ENCODE results near the gene DDHD1.

The DDHD1 gene

DNA sequence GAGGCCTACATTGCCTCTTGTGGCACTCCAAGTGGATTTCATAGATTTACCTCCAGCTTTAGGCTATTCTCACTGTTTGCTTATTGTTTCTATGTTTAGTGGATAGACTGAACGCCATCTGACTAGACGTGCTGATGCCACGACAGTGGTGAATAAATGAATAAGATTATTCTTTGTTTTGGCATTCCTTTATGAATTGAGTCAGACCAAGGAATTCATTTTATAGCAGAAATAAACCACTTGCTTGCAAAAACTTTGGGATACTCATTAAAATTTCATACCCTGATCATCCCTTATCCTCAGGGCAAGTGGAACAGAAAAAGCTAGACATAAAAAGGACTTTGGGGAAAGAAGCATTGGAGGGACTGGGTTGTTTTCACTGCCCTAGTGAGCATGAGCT, 130.5 kb downstream of the DDHD1 start:
- Histone ChIP-seq H3K9me3 (ENCODE audit: insufficient read depth, low read depth, low read length) (no peaks in the 10 kb centered on the region), H3K36me3 (ENCODE audit: insufficient read depth, low read length) (no peaks in the 10 kb centered on the region), H2AFZ (ENCODE audit: low read length) (no peak overlapping the region), H3K4me3 (ENCODE audit: low read length, poor library complexity, severe bottlenecking) (no peak overlapping the region), H3F3A (ENCODE audit: low read depth) (no peaks in the 10 kb centered on the region), H3K79me2 (ENCODE audit: insufficient read depth, low read length) (no peaks in the 10 kb centered on the region), H3K9ac (ENCODE audit: low read depth, low read length, poor library complexity, severe bottlenecking) (no peak overlapping the region), H4K20me1 (ENCODE audit: insufficient read depth, low read length, poor library complexity, severe bottlenecking) (no peaks in the 10 kb centered on the region), H3K4me2 (ENCODE audit: low read depth, low read length, poor library complexity, severe bottlenecking) (no peak overlapping the region), H3K4me1 (ENCODE audit: insufficient read depth, low read length, poor library complexity, severe bottlenecking) (no peaks in the 10 kb centered on the region), H3K27me3 (ENCODE audit: insufficient read depth, low read length, poor library complexity, severe bottlenecking) (no peaks in the 10 kb centered on the region), H3K9me2 (replicated peaks; ENCODE audit: low read depth, low read length) (no peaks in the 10 kb centered on the region)
- TF ChIP-seq, protein P1, sequence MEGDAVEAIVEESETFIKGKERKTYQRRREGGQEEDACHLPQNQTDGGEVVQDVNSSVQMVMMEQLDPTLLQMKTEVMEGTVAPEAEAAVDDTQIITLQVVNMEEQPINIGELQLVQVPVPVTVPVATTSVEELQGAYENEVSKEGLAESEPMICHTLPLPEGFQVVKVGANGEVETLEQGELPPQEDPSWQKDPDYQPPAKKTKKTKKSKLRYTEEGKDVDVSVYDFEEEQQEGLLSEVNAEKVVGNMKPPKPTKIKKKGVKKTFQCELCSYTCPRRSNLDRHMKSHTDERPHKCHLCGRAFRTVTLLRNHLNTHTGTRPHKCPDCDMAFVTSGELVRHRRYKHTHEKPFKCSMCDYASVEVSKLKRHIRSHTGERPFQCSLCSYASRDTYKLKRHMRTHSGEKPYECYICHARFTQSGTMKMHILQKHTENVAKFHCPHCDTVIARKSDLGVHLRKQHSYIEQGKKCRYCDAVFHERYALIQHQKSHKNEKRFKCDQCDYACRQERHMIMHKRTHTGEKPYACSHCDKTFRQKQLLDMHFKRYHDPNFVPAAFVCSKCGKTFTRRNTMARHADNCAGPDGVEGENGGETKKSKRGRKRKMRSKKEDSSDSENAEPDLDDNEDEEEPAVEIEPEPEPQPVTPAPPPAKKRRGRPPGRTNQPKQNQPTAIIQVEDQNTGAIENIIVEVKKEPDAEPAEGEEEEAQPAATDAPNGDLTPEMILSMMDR (conservative IDR thresholded peaks at IDR 0.05; ENCODE audit: low read length): no peak
- no peak for TF ChIP-seq EZH2phosphoT487 (IDR thresholded peaks at IDR 0.05; ENCODE audit: borderline replicate concordance)

DNA sequence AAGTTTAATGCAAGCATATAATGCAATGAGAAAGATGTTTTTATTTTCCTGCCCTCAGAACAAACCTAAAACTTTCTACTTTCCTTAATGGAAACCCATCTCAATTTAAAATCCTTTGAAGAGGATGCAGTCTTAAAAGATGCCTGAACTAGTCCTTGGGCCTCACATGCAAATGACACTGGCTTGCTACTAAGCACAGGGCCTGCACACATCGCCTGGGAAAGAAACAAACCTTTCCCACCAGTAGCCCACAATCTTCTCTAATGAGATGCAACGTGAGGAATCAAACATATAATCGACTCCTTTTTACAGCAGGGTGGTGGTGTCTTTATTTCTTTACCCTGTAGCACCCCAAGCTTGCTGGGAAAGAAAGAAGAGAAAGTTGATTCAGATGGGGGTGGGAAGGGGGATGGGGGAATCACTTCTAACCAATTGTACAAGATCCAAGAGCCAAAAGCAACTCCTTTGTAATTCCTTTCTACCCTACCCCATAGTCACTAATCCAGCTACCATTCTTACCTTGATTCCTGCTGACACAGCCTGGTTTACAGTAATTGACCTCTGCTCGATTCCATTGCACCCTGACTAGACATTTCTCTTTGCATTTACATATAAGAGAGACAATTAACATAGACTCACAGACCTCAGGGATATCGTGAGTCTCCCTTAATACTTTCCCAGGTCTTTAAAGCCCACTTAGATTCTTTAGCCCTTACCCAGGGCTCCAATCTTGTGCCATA, 132.8 kb downstream of the DDHD1 start:
- Histone ChIP-seq H3F3A (ENCODE audit: low read depth) (no peaks in the 10 kb centered on the region), H3K27me3 (ENCODE audit: insufficient read depth, low read length, poor library complexity, severe bottlenecking) (no peaks in the 10 kb centered on the region), H3K9me2 (replicated peaks; ENCODE audit: low read depth, low read length) (no peaks in the 10 kb centered on the region), H3K4me3 (ENCODE audit: low read length, poor library complexity, severe bottlenecking) (no peak overlapping the region), H4K20me1 (ENCODE audit: insufficient read depth, low read length, poor library complexity, severe bottlenecking) (no peaks in the 10 kb centered on the region), H3K79me2 (ENCODE audit: insufficient read depth, low read length) (no peaks in the 10 kb centered on the region), H3K36me3 (ENCODE audit: insufficient read depth, low read length) (no peaks in the 10 kb centered on the region), H2AFZ (ENCODE audit: low read length) (no peak overlapping the region), H3K4me2 (ENCODE audit: low read depth, low read length, poor library complexity, severe bottlenecking) (no peak overlapping the region), H3K9ac (ENCODE audit: low read depth, low read length, poor library complexity, severe bottlenecking) (no peak overlapping the region), H3K9me3 (ENCODE audit: insufficient read depth, low read depth, low read length) (no peaks in the 10 kb centered on the region), H3K4me1 (ENCODE audit: insufficient read depth, low read length, poor library complexity, severe bottlenecking) (no peaks in the 10 kb centered on the region)
- TF ChIP-seq EZH2phosphoT487 (IDR thresholded peaks at IDR 0.05; ENCODE audit: borderline replicate concordance): no peak
- TF ChIP-seq, protein P1 (conservative IDR thresholded peaks at IDR 0.05; ENCODE audit: low read length): no peak

DNA sequence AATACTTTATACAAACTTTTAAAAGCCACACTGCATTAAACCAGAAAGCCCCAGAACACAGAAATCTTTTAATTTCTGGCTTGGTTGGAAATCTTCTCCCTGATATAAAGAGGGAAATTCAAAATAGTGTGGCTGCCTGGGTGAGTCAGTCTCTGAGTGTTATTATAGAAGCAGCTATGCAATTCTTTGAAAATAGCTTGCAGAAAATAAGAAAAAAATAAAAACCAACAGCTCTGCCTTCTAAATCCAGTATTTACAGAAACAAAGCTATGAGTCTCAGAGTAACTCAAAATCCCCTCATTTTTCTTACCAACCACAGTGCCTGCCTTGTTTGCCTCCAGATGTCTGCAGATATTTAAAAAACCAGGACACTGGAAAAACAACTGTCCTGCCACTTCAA, 133.7 kb downstream of the DDHD1 start:
- no peak for TF ChIP-seq EZH2phosphoT487 (IDR thresholded peaks at IDR 0.05; ENCODE audit: borderline replicate concordance)
- TF ChIP-seq, protein P1 (conservative IDR thresholded peaks at IDR 0.05; ENCODE audit: low read length): no peak
- Histone ChIP-seq H3K9ac (ENCODE audit: low read depth, low read length, poor library complexity, severe bottlenecking) (no peak overlapping the region), H3K4me2 (ENCODE audit: low read depth, low read length, poor library complexity, severe bottlenecking) (no peak overlapping the region)

More for the DNA sequence above, 133.7 kb downstream of the DDHD1 start:
- Histone ChIP-seq H2AFZ (ENCODE audit: low read length) (no peak overlapping the region), H3K27me3 (ENCODE audit: insufficient read depth, low read length, poor library complexity, severe bottlenecking) (no peaks in the 10 kb centered on the region), H3K4me3 (ENCODE audit: low read length, poor library complexity, severe bottlenecking) (no peak overlapping the region), H3K9me2 (replicated peaks; ENCODE audit: low read depth, low read length) (no peaks in the 10 kb centered on the region), H3K4me1 (ENCODE audit: insufficient read depth, low read length, poor library complexity, severe bottlenecking) (no peaks in the 10 kb centered on the region), H4K20me1 (ENCODE audit: insufficient read depth, low read length, poor library complexity, severe bottlenecking) (no peaks in the 10 kb centered on the region), H3K36me3 (ENCODE audit: insufficient read depth, low read length) (no peaks in the 10 kb centered on the region), H3K79me2 (ENCODE audit: insufficient read depth, low read length) (no peaks in the 10 kb centered on the region), H3F3A (ENCODE audit: low read depth) (no peaks in the 10 kb centered on the region), H3K9me3 (ENCODE audit: insufficient read depth, low read depth, low read length) (no peaks in the 10 kb centered on the region)
